Measurements from ENCODE around the gene KMT2E. TPM values are rescaled to one million over a fixed set of nuclear protein-coding genes. Genes with fewer than 3 reads are reported as not detected.

KMT2E gene, protein sequence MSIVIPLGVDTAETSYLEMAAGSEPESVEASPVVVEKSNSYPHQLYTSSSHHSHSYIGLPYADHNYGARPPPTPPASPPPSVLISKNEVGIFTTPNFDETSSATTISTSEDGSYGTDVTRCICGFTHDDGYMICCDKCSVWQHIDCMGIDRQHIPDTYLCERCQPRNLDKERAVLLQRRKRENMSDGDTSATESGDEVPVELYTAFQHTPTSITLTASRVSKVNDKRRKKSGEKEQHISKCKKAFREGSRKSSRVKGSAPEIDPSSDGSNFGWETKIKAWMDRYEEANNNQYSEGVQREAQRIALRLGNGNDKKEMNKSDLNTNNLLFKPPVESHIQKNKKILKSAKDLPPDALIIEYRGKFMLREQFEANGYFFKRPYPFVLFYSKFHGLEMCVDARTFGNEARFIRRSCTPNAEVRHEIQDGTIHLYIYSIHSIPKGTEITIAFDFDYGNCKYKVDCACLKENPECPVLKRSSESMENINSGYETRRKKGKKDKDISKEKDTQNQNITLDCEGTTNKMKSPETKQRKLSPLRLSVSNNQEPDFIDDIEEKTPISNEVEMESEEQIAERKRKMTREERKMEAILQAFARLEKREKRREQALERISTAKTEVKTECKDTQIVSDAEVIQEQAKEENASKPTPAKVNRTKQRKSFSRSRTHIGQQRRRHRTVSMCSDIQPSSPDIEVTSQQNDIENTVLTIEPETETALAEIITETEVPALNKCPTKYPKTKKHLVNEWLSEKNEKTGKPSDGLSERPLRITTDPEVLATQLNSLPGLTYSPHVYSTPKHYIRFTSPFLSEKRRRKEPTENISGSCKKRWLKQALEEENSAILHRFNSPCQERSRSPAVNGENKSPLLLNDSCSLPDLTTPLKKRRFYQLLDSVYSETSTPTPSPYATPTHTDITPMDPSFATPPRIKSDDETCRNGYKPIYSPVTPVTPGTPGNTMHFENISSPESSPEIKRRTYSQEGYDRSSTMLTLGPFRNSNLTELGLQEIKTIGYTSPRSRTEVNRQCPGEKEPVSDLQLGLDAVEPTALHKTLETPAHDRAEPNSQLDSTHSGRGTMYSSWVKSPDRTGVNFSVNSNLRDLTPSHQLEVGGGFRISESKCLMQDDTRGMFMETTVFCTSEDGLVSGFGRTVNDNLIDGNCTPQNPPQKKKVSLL (N-terminal part only)
- 95.3 and 107 TPM in 2 replicates for total RNA-seq (2014; rRNA removed; shearing (Covaris generic); ENCODE audit: low replicate concordance)

DNA sequence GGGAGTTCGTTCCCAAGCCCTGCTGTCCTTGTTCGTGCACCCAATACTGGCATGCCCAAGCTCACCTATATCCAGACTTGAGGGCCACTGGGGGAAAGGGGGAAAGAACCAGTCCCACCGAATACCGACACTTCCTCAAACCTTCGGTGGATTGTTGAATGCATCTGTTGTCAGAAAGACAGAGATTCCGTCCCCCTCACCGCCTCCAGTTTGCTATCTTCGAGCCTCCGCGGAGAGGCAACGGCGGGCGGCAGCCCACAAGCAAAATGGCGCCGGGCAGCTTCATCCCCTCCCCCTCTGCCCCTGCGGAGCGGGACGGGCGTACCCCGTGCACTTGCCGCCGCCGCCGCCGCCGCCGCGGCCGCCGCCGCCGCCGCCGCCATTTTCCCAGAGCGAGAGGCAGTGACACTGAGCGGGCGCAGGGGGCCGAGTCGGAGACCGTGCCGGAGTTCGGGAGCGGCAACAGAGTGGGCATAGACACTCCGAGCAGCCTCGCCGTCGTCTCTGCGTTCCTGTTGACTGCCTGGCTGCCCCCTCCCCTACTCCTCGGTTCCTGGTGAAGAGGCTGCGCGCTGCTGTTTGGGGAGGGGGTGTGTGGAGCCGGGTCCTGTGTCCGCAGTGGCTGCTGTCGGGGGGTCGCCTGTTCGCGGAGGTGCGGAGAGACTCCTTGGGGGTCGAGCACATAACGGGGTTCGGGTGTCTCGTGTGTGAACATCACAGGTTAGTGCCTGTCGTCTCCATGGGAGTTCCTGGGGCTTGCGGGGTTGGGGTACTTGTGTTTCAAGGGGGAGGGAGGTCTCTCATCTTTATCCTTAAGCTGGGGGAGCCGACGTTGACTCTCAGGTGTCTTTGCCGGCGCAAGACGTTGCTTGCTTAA is at the start of gene KMT2E:
KMT2E (plus strand) TSS at position 390 of the 877 bp plus-strand sequence. CDS start 26,748 bp downstream, outside the sequence.
- Histone ChIP-seq H3K79me2 (ENCODE audit: low read length) (peaks cover 54% of the 10 kb centered on the region), H3K36me3 (ENCODE audit: insufficient read depth, low read length) (peaks cover 23% of the 10 kb centered on the region; the same call in 1 of the 2 replicates), H2AFZ (ENCODE audit: low read length) (peak within 1 kb of the TSS; percentile 79; the same call in 1 of the 2 replicates), H3K9me3 (ENCODE audit: low read length) (no peaks in the 10 kb centered on the region), H3K27ac (ENCODE audit: low read length) (peak within 1 kb of the TSS; percentile 95), H3K9ac (ENCODE audit: low read length) (peak within 1 kb of the TSS; percentile 99), H3K9me2 (replicated peaks; ENCODE audit: insufficient read depth, low read length) (no peaks in the 10 kb centered on the region), H4K20me1 (ENCODE audit: insufficient read depth, low read depth, low read length) (peaks cover 30% of the 10 kb centered on the region; the same call in 1 of the 2 replicates), H3K4me1 (ENCODE audit: low read length) (peaks cover 62% of the 10 kb centered on the region), H3K4me2 (ENCODE audit: low read depth, low read length, poor library complexity, severe bottlenecking) (peak within 1 kb of the TSS; percentile 90), H3K27me3 (ENCODE audit: low read length) (no peaks in the 10 kb centered on the region), H3K4me3 (ENCODE audit: low read length) (peak within 1 kb of the TSS; percentile 95)
- peak; percentile 96 for DNase-seq

DNA sequence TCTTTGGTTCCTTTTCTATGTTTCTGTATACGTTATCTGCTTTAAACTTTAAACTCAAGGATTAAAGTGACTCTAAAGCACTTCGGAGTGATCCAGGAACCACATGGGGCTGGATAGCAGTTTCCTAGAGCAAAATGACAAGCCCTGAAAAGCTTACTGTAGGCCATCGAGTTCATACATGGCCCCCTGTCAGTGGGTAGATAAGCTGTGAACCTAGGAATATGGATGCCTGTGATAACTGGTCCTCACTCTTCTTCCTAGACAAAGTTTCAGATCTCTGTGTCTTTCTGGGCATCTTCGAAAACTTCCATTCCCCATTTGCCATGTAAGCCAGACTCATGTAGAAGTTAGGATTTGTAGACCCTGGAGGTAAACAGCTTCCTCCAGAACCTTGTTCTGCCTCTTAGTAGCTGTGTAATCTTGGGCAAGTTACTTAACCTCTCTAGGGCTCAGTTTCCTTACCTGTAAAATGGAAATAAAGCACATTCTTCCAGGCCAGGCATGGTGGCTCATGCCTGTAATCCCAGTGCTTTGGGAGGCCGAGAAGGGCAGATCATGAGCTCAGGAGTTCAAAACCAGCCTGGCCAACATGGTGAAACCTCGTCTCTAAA is 49.3 kb upstream of the KMT2E start:
- no peaks in the 10 kb centered on the region for H3K4me1 ChIP-seq (ENCODE audit: low read length)
- no peak overlapping the region for H3K9ac ChIP-seq (ENCODE audit: low read length)
- H3K9me3 ChIP-seq (ENCODE audit: low read length) = no peaks in the 10 kb centered on the region
- no peaks in the 10 kb centered on the region for H3K79me2 ChIP-seq (ENCODE audit: low read length)
- H2AFZ ChIP-seq (ENCODE audit: low read length) = no peak overlapping the region
- no peaks in the 10 kb centered on the region for H3K36me3 ChIP-seq (ENCODE audit: insufficient read depth, low read length)
- no peak overlapping the region for H3K4me3 ChIP-seq (ENCODE audit: low read length)
- no peaks in the 10 kb centered on the region for H3K9me2 ChIP-seq (replicated peaks; ENCODE audit: insufficient read depth, low read length)
- no peak overlapping the region for H3K4me2 ChIP-seq (ENCODE audit: low read depth, low read length, poor library complexity, severe bottlenecking)
- no peaks in the 10 kb centered on the region for H4K20me1 ChIP-seq (ENCODE audit: insufficient read depth, low read depth, low read length)
- no peaks in the 10 kb centered on the region for H3K27me3 ChIP-seq (ENCODE audit: low read length)
- no peak for DNase-seq
- no peak overlapping the region for H3K27ac ChIP-seq (ENCODE audit: low read length)

DNA sequence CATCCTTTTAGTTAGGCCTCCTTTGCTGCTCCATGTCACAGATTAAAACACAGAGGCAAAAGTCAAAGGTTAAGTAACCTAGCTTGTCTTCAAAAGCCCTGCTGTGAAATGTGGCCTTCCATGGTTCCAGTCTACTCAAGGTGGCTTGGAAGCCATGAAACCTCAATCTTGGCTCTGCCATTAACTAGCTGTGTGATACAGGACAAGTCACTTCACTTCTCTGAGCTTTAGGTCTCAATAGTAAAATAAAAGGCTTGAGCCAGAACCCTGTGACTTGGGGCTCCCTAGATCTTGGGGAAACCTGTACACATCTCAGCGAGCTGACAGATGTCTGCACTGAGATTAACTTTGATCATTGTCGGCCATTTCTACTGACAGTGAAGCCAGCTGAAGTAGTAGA is 48.0 kb upstream of the KMT2E start:
- Histone ChIP-seq H3K9me2 (replicated peaks; ENCODE audit: insufficient read depth, low read length) (no peaks in the 10 kb centered on the region), H4K20me1 (ENCODE audit: insufficient read depth, low read depth, low read length) (no peaks in the 10 kb centered on the region), H3K79me2 (ENCODE audit: low read length) (no peaks in the 10 kb centered on the region), H3K36me3 (ENCODE audit: insufficient read depth, low read length) (no peaks in the 10 kb centered on the region), H3K4me3 (ENCODE audit: low read length) (no peak overlapping the region), H3K4me1 (ENCODE audit: low read length) (no peaks in the 10 kb centered on the region), H3K4me2 (ENCODE audit: low read depth, low read length, poor library complexity, severe bottlenecking) (no peak overlapping the region), H3K9me3 (ENCODE audit: low read length) (no peaks in the 10 kb centered on the region), H3K27ac (ENCODE audit: low read length) (no peak overlapping the region), H3K9ac (ENCODE audit: low read length) (no peak overlapping the region), H2AFZ (ENCODE audit: low read length) (no peak overlapping the region), H3K27me3 (ENCODE audit: low read length) (no peaks in the 10 kb centered on the region)
- DNase-seq = no peak

DNA sequence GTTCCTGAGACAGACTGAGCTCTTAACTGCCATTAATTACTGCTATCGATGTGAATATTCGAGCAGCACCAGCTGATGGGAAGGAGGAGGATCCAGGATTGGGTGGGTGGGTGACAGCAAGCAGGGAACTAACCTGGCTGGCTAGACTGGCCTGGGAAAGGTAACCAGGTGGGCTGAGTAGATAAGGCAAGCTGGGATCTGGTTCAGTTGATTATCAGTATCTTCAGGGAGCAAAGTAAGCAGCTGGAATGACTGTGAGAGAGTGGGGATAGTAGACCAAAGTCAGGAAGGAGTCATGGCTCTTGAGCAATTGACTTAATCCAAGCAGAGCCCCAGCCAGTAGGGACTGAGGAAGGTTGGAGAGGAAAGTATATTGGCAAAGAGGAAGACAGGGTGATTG is 46.9 kb upstream of the KMT2E start:
- Histone ChIP-seq H3K27me3 (ENCODE audit: low read length) (no peaks in the 10 kb centered on the region), H4K20me1 (ENCODE audit: insufficient read depth, low read depth, low read length) (no peaks in the 10 kb centered on the region), H3K4me1 (ENCODE audit: low read length) (no peaks in the 10 kb centered on the region), H3K36me3 (ENCODE audit: insufficient read depth, low read length) (no peaks in the 10 kb centered on the region), H3K4me2 (ENCODE audit: low read depth, low read length, poor library complexity, severe bottlenecking) (no peak overlapping the region), H3K9me3 (ENCODE audit: low read length) (no peaks in the 10 kb centered on the region), H3K79me2 (ENCODE audit: low read length) (no peaks in the 10 kb centered on the region), H3K27ac (ENCODE audit: low read length) (no peak overlapping the region), H3K9ac (ENCODE audit: low read length) (no peak overlapping the region), H3K4me3 (ENCODE audit: low read length) (no peak overlapping the region), H2AFZ (ENCODE audit: low read length) (no peak overlapping the region), H3K9me2 (replicated peaks; ENCODE audit: insufficient read depth, low read length) (no peaks in the 10 kb centered on the region)
- no peak for DNase-seq

DNA sequence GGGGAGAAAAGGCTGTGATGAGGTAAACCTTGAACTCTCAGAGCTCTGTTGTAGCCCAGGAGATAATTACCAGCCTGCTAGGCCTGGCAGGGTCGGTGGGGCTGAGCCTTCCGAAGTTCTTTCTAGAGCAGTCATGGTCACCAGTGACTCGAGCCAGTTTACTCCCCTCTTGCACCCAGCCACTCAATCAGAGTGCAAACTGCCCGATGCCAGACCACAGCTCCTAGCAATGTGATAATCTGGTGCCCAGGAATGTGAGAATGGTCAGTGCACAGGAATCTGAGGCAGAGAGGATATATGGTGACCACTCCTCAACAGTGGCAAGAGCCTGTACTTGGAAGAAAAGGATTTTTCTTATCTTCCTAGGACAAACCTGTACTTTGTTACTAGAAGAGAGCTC is 46.4 kb upstream of the KMT2E start:
- no peak overlapping the region for H3K27ac ChIP-seq (ENCODE audit: low read length)
- H3K4me1 ChIP-seq (ENCODE audit: low read length) = no peaks in the 10 kb centered on the region
- H3K36me3 ChIP-seq (ENCODE audit: insufficient read depth, low read length) = no peaks in the 10 kb centered on the region
- no peak overlapping the region for H2AFZ ChIP-seq (ENCODE audit: low read length)
- H4K20me1 ChIP-seq (ENCODE audit: insufficient read depth, low read depth, low read length) = no peaks in the 10 kb centered on the region
- no peak overlapping the region for H3K4me3 ChIP-seq (ENCODE audit: low read length)
- H3K79me2 ChIP-seq (ENCODE audit: low read length) = no peaks in the 10 kb centered on the region
- H3K27me3 ChIP-seq (ENCODE audit: low read length) = no peaks in the 10 kb centered on the region
- no peaks in the 10 kb centered on the region for H3K9me3 ChIP-seq (ENCODE audit: low read length)
- no peak for DNase-seq
- H3K9me2 ChIP-seq (replicated peaks; ENCODE audit: insufficient read depth, low read length) = no peaks in the 10 kb centered on the region
- H3K4me2 ChIP-seq (ENCODE audit: low read depth, low read length, poor library complexity, severe bottlenecking) = no peak overlapping the region
- H3K9ac ChIP-seq (ENCODE audit: low read length) = no peak overlapping the region

GRCh38 chr7:104968648-104969047 is 45.4 kb upstream of the KMT2E start:
- H3K4me3 ChIP-seq (ENCODE audit: low read length) = no peak overlapping the region
- no peak overlapping the region for H3K27ac ChIP-seq (ENCODE audit: low read length)
- H3K36me3 ChIP-seq (ENCODE audit: insufficient read depth, low read length) = no peaks in the 10 kb centered on the region
- H3K4me1 ChIP-seq (ENCODE audit: low read length) = no peaks in the 10 kb centered on the region
- DNase-seq = no peak
- H3K4me2 ChIP-seq (ENCODE audit: low read depth, low read length, poor library complexity, severe bottlenecking) = no peak overlapping the region
- no peaks in the 10 kb centered on the region for H3K27me3 ChIP-seq (ENCODE audit: low read length)
- no peaks in the 10 kb centered on the region for H3K79me2 ChIP-seq (ENCODE audit: low read length)
- H3K9me2 ChIP-seq (replicated peaks; ENCODE audit: insufficient read depth, low read length) = no peaks in the 10 kb centered on the region
- H4K20me1 ChIP-seq (ENCODE audit: insufficient read depth, low read depth, low read length) = no peaks in the 10 kb centered on the region
- no peak overlapping the region for H3K9ac ChIP-seq (ENCODE audit: low read length)
- no peaks in the 10 kb centered on the region for H3K9me3 ChIP-seq (ENCODE audit: low read length)
- no peak overlapping the region for H2AFZ ChIP-seq (ENCODE audit: low read length)

DNA sequence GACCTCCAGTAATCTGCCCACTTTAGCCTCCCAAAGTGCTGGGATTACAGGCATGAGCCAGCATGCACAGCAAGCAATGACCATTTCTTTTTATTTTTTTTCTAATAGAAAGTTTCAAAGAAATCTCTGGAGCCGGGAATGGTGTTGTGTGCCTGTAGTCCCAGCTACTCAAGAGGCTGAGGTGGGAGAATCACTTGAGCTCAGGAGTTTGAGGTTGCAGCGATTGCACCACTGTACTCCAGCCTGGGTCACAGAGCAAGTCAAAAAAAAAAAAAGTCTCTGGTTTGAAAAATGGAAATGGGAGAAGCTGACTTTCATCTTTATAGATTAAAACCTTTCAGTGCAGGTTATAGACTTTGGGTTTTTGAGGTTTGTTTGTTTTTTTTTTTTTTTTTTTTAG is 44.8 kb upstream of the KMT2E start:
- Histone ChIP-seq H3K27ac (ENCODE audit: low read length) (no peak overlapping the region), H4K20me1 (ENCODE audit: insufficient read depth, low read depth, low read length) (no peaks in the 10 kb centered on the region), H3K79me2 (ENCODE audit: low read length) (no peaks in the 10 kb centered on the region), H3K4me2 (ENCODE audit: low read depth, low read length, poor library complexity, severe bottlenecking) (no peak overlapping the region), H2AFZ (ENCODE audit: low read length) (no peak overlapping the region), H3K36me3 (ENCODE audit: insufficient read depth, low read length) (no peaks in the 10 kb centered on the region), H3K9ac (ENCODE audit: low read length) (no peak overlapping the region), H3K27me3 (ENCODE audit: low read length) (no peaks in the 10 kb centered on the region), H3K9me2 (replicated peaks; ENCODE audit: insufficient read depth, low read length) (no peaks in the 10 kb centered on the region), H3K4me1 (ENCODE audit: low read length) (peaks cover 3% of the 10 kb centered on the region; the same call in 1 of the 2 replicates), H3K4me3 (ENCODE audit: low read length) (no peak overlapping the region), H3K9me3 (ENCODE audit: low read length) (no peaks in the 10 kb centered on the region)
- DNase-seq = no peak
